Measurements from ENCODE around the gene MAN1A1.

MAN1A1 gene

GRCh38 chr6:119324718-119325117, 24.8 kb downstream of the MAN1A1 start:
- no peak for DNase-seq

DNA sequence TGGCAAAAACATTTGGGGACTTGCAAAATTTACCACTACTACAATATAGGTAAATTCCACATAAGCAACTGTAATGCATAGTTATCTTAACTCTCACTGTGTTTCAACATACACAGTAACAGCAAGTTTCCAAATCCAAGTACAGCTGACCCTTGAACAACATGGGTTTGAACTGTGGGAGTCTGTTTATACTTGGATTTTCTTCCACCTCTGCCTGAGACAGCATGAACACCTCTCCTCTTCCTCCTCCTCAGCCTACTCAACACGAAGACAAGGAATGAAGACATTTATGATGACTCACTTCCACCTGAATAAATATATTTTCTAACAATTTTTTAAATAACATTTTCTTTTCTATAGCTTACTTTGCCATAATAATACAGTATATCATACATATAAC, 25.6 kb downstream of the MAN1A1 start:
- DNase-seq = no peak

GRCh38 chr6:119323478-119323877, 26.1 kb downstream of the MAN1A1 start:
- DNase-seq = no peak

- peak; percentile 51 for DNase-seq
Measured at GRCh38 chr6:119322715-119323350, 26.7 kb downstream of the MAN1A1 start.

DNA sequence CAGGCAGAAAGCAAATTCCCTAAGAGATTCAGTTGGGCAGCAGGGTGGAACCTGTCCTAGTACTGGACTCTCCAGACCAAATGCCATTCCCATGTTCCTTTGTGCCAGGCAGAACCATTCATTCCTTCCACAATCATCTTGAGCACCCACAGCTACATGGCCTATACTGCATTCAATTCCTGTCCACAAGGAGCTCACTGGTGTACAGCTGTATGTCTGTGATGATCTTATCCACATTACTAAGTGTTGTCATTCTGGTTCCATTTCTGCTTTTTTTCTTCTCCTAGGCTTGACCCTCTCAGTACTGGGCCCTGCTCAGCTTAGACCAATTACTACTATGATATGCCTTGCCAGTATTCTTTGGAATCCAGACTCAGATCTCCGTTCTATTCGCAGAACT, 27.5 kb downstream of the MAN1A1 start:
- DNase-seq = no peak

DNA sequence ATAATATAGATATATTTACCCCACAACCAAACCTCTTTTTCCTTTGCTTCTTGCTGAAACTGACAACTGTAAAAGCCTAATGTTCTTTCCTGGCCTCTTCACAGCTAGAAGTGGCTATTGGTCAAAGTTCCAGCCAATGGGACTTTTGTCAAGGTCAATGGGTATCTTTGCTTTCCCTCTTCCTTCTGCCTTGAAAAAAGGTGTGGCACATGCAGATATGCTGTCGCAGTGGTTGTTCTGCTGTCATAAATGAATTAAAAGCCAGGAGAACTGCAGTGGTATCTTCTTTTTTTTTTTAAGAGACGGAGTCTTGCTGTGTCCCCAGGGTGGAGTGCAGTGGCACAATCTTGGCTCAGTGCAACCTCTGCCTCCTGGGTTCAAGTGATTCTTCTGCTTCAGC, 29.9 kb downstream of the MAN1A1 start:
- DNase-seq = no peak

GRCh38 chr6:119318730-119319129, 30.8 kb downstream of the MAN1A1 start:
- no peak for DNase-seq

DNA sequence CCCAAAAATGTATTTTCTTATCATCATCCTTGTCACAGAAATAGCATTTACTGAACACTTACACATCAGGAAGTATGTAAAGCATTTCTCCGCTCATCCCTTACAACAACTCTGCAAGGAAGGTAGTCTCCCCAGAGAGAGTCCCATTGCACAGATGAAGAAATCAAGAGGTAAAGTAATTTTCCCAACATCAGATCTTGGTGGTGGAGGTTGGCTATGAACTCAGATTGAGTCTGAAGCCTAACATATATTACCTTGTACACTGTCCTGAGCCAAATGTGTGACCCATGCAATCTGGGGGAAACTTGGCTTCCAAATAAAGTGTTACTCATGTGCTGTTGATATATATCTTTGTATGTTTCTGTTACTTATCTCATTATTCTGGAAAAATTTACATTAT, 31.4 kb downstream of the MAN1A1 start:
- DNase-seq = no peak

DNA sequence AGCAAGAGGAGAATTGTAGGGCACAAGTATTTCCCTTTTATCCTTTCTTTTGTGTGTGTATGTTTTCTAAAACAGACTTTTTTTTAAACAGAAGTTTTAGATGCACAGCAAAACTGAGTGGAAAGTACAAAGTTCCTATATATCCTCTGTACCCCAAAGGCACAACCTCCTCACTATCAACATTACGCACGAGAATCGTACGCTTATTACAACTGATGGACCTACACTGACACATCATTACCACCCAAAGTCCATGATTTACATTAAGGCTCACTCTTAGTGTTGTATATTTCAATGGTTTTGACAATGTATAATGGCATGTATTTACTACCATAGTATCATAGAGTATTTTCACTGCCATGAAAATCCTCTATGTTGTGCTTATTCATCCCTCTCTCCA, 32.6 kb downstream of the MAN1A1 start:
- DNase-seq = no peak

DNA sequence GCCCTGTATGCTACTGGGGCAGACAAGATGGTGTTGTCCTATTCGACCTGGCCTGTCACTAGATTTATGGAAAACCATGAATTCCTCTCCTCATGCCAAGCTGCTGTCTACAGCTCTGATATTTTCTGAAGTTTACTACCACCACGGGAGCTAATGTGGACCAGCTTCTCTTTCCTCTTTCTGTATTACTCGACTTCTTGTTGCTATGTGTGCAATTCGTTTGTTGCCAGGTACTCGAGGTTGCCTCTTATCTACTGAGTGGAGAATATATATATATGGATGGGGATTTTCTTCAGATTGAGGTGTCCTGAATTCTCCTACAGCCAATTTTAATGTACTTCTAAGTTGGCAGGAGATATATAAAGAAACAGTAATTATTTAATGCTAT, 34.7 kb downstream of the MAN1A1 start:
- DNase-seq = no peak

GRCh38 chr6:119313937-119314884, 35.4 kb downstream of the MAN1A1 start:
- peak; percentile 28 for DNase-seq

DNA sequence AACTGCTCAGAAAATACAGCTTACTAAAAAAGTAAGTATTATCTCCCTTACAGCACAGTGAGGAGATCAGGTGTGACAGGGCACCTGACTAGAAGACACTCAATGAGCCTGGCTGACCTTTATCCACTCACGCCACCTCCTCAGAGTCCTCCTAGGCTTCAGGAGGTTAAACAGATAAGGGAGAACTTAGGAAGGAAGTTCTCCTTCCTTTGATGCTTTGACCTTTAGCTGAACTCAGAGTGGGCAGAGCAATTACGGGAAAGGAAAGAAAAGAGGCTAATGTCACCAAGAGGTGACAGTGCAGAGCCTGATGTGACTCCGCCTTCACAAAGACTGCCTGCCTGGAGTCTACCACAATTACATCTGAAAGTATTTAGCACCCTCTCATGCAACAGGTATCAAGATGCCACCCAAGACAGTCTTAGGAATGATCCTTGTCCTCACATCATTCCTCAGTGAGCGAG, 36.7 kb downstream of the MAN1A1 start:
- peak; percentile 33 for DNase-seq

DNA sequence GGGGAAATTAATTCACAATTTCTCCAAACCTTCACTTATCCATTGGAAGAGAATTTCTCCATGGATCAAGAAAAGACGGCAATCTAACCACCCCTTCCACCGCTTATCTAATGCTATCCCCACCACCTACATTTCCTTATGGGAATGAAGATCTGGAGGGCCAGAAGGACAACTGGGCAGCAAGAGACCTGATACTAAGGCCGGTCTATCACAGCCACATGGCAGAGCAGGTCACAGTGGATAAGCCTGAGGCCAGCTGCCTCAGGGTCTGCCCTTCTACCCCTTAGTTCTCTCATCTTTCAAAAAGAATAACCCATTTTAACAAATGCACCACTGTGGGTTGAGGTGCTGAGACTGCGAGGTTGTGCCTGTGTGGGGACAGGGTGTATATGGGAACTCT, 37.1 kb downstream of the MAN1A1 start:
- no peak for DNase-seq

DNA sequence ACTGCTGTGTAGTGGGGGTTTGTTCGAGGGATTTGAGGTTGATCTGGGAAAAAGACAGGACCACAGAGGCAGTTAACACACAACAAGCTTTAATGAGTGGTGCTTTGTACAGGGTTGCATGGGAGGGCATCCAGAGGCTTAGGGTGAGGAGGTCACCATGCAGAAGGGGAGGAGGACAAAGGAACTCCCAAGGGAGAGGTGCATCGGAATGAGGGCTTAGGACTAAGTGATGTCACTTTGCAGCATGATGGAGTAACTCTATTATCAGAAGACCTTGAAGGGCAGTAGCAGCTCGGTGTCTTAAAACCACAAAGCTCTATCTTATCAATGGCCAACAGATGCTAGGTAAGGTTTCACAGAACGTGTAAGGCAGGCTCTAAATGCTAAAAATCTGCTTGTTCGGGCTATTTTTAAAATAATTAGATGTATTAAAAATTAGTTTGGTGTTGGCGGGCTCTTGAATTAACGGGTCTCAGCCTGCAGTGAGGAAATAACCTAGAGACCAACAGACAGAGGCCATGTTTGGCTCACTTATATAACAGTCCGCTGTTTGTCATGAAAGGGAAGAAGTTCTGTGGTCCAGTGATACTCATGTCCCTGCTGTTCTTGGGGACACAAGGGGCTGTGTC, 37.9 kb downstream of the MAN1A1 start:
- no peak for DNase-seq

DNA sequence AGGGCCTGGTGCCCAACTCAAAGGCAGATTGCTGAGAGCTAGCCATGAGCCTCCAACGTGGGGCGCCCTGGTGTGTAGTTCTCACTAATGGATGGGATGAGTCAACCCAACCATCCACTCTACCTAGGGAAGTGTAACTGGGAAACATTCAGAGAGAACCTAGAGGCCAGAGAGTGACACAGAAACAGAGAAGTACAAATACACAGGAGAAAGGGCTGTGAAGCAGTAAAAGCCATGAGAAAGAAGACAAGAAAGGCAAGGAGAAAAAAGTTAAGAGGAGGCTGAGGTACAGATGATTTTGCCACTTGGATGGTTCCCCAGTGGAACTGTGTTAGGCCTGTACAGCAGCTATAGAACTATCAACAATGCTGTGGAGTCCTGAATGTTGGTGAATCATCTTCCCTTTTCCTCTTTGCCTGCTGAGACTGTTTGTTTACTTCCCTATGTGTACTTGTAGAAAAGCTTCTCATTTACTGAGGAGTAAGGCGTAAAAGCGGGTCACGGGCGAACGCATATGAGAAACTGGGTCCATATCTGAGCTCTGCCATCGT, 39.0 kb downstream of the MAN1A1 start:
- no peak for DNase-seq

- DNase-seq = no peak
Measured at GRCh38 chr6:119308991-119309657, 40.4 kb downstream of the MAN1A1 start.

- DNase-seq = no peak
Measured at GRCh38 chr6:119308048-119308570, 41.5 kb downstream of the MAN1A1 start.

- no peak for DNase-seq
Measured at GRCh38 chr6:119307056-119307455, 42.5 kb downstream of the MAN1A1 start.

- no peak for DNase-seq
Measured at GRCh38 chr6:119306396-119306968, 43.1 kb downstream of the MAN1A1 start.

- no peak for DNase-seq
Measured at GRCh38 chr6:119303164-119303887, 46.2 kb downstream of the MAN1A1 start.

DNA sequence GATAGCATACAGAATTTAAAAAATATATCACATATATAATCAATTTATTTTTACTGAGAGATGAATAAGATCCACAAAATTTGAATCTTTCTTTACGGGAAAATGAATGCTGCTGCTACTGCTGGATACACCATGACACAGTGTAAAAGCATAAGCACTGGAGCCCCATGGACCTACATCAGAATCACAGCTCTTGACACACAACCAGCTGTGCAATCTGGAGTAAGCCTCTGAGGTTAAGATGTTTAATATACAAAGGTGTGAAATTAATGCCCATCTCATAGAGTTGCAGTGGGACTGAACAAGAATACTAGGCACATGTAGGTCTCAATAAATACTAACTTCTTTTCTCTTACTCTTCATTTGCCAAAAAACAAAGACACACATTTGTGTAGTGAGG, 48.1 kb downstream of the MAN1A1 start:
- no peak for DNase-seq

DNA sequence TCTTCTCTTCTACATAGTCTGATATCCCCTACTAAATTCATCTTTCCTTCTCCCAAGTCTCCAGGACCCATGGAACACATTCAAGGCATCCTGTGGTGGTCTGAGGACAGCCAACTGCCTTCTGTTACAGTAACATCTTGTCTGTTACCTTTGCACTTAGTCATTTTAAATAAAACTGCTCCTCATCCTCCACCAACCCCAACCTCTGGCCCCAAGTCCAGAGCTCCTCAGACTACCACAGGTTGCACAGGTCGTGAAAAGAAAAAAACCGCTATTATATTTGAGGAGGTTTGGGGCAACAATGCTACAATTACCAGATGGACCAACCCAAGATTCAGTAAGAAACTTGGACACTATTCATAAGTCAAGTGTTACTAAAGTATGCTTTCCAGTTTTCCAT, 49.9 kb downstream of the MAN1A1 start:
- no peak for DNase-seq
